Lung (tissue), 12 donors: ENCODE results near the gene FCRL5. TPM values are rescaled to one million over a fixed set of nuclear protein-coding genes. Genes with fewer than 3 reads are reported as not detected.

ENCODE experiments used
- ATAC-seq: fragments of 200-7000 bp; cut with Tn5 transposase; one replicate; pipeline ENCODE4 v1.9.1; 2020; ENCODE audit warnings: moderate number of reproducible peaks; ENCODE audit not compliant: insufficient read depth, low FRiP score
- DNase-seq, 3 donors: peaks; one replicate each; pipeline ENCODE4 v3.0.0-alpha.2; 2013 to 2017
- H3K27ac ChIP-seq, 2 donors: one replicate each; pipeline ENCODE4 v1.5.1; 2013; ENCODE audit warnings: mild to moderate bottlenecking in 2 of 2, moderate library complexity in 2 of 2, control low read depth in 1 of 2, inconsistent platforms in 1 of 2, low read depth in 1 of 2, low read length in 1 of 2
- H3K27me3 ChIP-seq, 3 donors: one replicate each; pipeline ENCODE4 v1.5.1; 2013; ENCODE audit warnings: low read length in 2 of 3; ENCODE audit not compliant: control insufficient read depth in 3 of 3, insufficient read depth in 3 of 3
- H3K36me3 ChIP-seq, 4 donors: one replicate each; pipeline ENCODE4 v1.5.1; 2013; ENCODE audit warnings: low read length in 4 of 4, mild to moderate bottlenecking in 1 of 4, moderate library complexity in 1 of 4; ENCODE audit not compliant: control insufficient read depth in 4 of 4, insufficient read depth in 4 of 4
- H3K4me1 ChIP-seq, 5 donors: one replicate each; pipeline ENCODE4 v1.5.1; 2013; ENCODE audit warnings: low read length in 5 of 5, mild to moderate bottlenecking in 2 of 5, moderate library complexity in 1 of 5; ENCODE audit not compliant: control insufficient read depth in 5 of 5, insufficient read depth in 5 of 5
- H3K4me3 ChIP-seq: one replicate; pipeline ENCODE4 v1.5.1; 2013; ENCODE audit warnings: mild to moderate bottlenecking, control low read depth, moderate library complexity
- H3K9ac ChIP-seq, 2 donors: one replicate each; pipeline ENCODE4 v1.5.1; 2013; ENCODE audit warnings: low read length in 2 of 2, control low read depth in 1 of 2; ENCODE audit not compliant: insufficient read depth in 1 of 2
- H3K9me3 ChIP-seq, 4 donors: one replicate each; pipeline ENCODE4 v1.5.1; 2013; ENCODE audit warnings: low read length in 3 of 4, mild to moderate bottlenecking in 1 of 4, moderate library complexity in 1 of 4; ENCODE audit not compliant: control insufficient read depth in 4 of 4, insufficient read depth in 3 of 4
- WGBS, 2 donors: extraction: QIAGEN DNeasy Blood & Tissue Kit; methylation state at CpG; one replicate each; pipeline ENCODE4 v1.1.7; 2013; 5-methylcytosine and 5-hydroxymethylcytosine counted together
- polyA plus RNA-seq, 2 donors: library from polyadenylated mRNA; stranded (reverse); fragments of 200-250 nt; gene quantifications; one replicate each; pipeline ENCODE4 v1.2.1, GENCODE V29; 2013
- total RNA-seq, 2 donors: library from RNA; depleted of rRNA in 1 of 2; stranded (reverse); fragments of >200 nt in 1 of 2; gene quantifications; one replicate each; pipeline ENCODE4 v1.2.1, GENCODE V29; 2014 to 2021
- TF ChIP-seq, protein P1 (sequence below): IDR thresholded peaks from 2 replicates; pipeline ENCODE4 v1.5.1; 2012; ENCODE audit warnings: mild to moderate bottlenecking; ENCODE audit errors: control extremely low read depth, extremely low read depth
- donor health status: control.
- donor health status: control.
- donor health status: Bipolar disorder and iron deficiency.
- donor health status: healthy.
- donor health status: DM: yes; HTN: yes; CAD: no.

The FCRL5 gene
- total and polyA plus RNA-seq, 4 donors = 0.26 to 5.9 (median 1.6) TPM

GRCh38 chr1:157517016-157517415 is 35.3 kb downstream of the FCRL5 start:
- no peaks in the 10 kb centered on the region for H3K9me3 ChIP-seq
- no peak overlapping the region for H3K9ac ChIP-seq
- 54 to 73% methylated on average over 8 of the region's 8 CpGs for WGBS, 2 donors
- H3K27me3 ChIP-seq = no peaks in the 10 kb centered on the region
- H3K4me1 ChIP-seq = no peaks in the 10 kb centered on the region
- ATAC-seq (no peak), DNase-seq (no peak)
- H3K4me3 ChIP-seq = no peak overlapping the region
- no peak overlapping the region for H3K27ac ChIP-seq
- TF ChIP-seq, protein P1, sequence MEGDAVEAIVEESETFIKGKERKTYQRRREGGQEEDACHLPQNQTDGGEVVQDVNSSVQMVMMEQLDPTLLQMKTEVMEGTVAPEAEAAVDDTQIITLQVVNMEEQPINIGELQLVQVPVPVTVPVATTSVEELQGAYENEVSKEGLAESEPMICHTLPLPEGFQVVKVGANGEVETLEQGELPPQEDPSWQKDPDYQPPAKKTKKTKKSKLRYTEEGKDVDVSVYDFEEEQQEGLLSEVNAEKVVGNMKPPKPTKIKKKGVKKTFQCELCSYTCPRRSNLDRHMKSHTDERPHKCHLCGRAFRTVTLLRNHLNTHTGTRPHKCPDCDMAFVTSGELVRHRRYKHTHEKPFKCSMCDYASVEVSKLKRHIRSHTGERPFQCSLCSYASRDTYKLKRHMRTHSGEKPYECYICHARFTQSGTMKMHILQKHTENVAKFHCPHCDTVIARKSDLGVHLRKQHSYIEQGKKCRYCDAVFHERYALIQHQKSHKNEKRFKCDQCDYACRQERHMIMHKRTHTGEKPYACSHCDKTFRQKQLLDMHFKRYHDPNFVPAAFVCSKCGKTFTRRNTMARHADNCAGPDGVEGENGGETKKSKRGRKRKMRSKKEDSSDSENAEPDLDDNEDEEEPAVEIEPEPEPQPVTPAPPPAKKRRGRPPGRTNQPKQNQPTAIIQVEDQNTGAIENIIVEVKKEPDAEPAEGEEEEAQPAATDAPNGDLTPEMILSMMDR = no peak
- H3K36me3 ChIP-seq = no peaks in the 10 kb centered on the region

DNA sequence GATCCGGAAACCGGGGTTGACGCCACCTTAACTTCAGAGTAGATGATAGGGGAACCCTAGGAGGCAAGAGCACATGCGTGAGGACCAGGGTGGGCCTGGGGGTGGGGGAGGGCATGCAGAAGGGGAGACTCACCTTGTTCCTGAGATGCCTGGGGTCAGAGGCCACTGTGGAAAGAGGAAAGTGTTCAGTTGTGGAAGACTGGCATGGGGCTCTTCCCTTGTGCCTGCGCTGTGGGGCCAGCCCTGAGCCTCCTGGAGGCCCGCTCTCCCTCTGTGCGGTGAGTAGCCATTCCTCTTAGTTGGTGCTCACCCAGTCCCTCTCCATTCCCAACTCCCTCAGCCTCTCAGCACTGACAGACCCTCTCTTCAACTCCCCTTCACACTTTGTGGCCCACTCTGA is 36.6 kb downstream of the FCRL5 start:
- Histone ChIP-seq H3K9me3 (no peaks in the 10 kb centered on the region), H3K4me3 (no peak overlapping the region), H3K4me1 (no peaks in the 10 kb centered on the region), H3K27me3 (no peaks in the 10 kb centered on the region), H3K27ac (no peak overlapping the region), H3K9ac (no peak overlapping the region), H3K36me3 (no peaks in the 10 kb centered on the region)
- TF ChIP-seq, protein P1 = no peak
- ATAC-seq = no peak
- no peak for DNase-seq
- WGBS, 2 donors = 96 to 97% methylated on average over 7 of the region's 7 CpGs

GRCh38 chr1:157515141-157515540 is 37.2 kb downstream of the FCRL5 start:
- Histone ChIP-seq H3K27ac (no peak overlapping the region), H3K9me3 (no peaks in the 10 kb centered on the region), H3K9ac (no peak overlapping the region), H3K4me3 (no peak overlapping the region), H3K27me3 (no peaks in the 10 kb centered on the region), H3K4me1 (no peaks in the 10 kb centered on the region), H3K36me3 (no peaks in the 10 kb centered on the region)
- ATAC-seq (no peak), DNase-seq (no peak)
- TF ChIP-seq, protein P1 = no peak
- 92 to 98% methylated on average over 3 of the region's 3 CpGs for WGBS, 2 donors
